HG03097 (cell line): ENCODE data around the gene UVRAG.

Source experiments
- ATAC-seq: cut with Tn5 transposase; IDR thresholded peaks from one replicate; pipeline ENCODE4 v1.9.1; 2021; ENCODE audit not compliant: unreplicated experiment, low FRiP score

UVRAG gene

DNA sequence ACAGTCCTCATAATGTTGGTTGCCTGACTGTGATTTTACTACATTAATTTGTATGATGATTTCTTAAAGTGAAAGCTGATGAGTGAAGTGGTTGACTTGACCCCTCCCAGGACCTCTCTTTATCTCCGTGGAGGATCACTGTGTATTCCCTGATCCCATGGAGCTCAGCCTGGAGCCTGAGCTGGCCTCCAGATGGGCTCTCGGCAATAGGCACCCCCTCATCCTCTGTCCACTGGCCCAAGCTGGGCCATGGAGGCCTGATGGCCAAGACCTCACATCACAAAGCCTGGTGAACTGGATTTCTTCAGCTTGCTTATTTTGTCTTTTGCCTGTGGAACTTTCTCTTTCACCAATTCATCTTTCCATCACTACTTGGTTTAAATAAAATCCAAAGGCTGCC lies 316.1 kb downstream of the UVRAG start:
- ATAC-seq = no peak

DNA sequence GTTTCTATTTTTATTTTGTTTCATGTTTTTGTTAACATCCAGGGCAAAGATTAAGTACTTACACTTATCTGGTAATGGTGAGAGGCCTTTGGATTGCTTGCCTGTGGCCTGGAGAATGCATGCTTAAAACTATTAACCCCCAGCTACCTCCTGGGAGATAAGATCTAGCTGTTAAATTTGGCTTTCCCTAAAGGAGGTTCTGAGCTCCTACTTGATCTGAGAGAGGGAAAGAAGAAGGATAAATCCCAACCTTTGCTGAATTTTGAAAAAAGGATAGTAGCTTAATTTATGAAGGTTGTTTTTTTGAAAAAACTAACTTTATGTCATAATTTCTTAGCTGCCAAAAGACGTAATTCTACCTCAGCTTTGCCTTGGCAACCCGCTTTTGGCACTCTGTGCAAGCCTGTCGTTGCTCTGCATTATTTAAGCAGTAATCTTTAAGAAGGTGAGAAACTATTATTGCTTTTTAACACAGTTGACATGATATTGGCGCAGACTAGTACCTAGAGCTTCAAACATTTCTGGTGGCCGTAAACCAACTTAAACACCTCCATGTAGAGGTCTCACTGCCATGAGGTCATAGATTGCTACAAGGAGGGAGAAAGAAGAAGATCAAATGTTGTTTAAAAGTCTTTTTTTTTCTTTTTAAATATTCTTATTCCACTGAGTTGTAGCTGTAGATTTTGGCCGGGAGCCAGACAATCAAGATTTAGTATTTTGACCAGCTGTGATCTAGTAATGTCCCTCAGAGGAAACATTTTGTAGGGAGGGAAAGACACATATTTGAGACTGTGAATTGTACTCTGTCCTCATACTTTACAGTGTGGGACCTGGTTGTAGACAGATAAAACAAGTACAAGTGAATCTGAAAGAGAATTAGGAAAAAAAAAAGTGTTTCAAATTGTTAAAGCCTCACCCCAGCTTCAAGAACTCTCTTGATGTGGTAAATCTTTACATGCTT lies 316.9 kb downstream of the UVRAG start:
- ATAC-seq = no peak

DNA sequence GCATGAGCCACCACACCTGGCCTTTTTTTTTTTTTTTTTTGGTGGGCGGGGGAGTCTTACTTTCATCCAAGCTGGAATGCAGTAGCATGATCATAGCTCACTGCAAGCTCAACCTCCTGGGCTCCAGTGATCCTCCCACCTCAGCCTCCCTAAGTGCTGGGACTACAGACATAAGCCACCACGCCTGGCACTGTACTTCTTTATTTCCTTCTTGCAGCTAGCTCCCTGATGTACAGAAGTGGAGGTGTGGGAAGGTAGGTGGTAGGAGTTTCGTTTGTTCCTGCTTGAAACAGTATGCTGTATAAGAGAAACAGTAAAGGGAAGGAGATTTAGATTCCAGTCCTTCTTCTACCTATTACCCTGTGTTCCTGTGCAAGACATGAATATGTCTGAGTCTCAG lies 319.2 kb downstream of the UVRAG start:
- no peak for ATAC-seq

DNA sequence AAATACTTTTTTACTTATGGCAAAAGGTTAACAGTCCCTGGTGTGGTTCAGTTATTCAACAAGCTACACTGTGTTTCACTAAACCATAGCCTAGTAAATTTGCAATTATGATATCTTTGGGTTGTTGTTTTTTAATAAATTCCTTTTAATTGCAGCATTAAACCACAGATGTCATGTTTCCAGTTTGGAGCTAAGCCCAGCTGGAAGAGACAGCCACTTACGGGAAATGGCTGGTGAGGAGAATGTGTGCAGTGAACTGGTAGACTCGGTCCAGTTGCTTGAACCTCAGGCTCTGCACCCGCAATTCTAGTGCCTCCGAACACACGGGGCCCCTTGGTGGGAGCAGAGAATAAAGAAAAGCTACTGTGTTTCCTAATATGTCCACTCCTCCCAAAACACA lies 320.5 kb downstream of the UVRAG start:
- no peak for ATAC-seq

DNA sequence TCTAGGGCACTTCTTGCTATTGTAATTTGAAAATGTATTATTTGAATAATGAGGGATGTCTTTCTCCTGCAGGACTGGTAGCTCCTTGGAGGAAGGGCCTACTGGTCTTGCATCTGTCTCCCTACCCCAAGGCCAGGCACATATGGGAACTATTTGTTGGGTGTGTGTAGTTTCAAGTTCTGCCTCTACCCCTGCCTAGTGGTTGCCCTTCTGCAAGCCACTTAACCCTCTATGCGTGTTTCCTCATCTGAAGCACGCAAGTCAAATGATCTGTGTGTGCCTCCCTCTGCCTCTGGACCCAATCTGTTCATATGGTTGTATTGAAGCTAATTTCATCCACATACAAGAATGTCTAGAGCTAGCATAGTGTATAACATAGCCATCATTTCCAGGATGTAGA lies 324.3 kb downstream of the UVRAG start:
- ATAC-seq = no peak

DNA sequence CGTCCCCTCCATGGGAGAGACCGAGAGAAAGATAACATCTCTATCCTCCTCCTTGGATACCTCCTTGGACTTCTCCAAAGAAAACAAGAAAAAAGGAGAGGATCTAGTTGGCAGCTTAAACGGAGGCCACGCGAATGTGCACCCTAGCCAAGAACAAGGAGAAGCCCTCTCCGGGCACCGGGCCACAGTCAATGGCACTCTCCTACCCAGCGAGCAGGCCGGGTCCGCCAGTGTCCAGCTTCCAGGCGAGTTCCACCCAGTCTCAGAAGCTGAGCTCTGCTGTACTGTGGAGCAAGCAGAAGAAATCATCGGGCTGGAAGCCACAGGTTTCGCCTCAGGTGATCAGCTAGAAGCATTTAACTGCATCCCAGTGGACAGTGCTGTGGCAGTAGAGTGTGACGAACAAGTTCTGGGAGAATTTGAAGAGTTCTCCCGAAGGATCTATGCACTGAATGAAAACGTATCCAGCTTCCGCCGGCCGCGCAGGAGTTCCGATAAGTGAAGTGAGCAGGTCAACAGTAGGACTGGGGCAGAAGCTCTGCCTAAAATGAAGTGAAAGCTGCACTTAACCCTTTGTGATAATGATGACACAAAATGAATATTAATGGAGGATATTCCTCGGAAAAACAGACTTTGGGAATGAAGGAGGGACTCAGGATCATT lies 326.0 kb downstream of the UVRAG start:
- ATAC-seq = no peak

DNA sequence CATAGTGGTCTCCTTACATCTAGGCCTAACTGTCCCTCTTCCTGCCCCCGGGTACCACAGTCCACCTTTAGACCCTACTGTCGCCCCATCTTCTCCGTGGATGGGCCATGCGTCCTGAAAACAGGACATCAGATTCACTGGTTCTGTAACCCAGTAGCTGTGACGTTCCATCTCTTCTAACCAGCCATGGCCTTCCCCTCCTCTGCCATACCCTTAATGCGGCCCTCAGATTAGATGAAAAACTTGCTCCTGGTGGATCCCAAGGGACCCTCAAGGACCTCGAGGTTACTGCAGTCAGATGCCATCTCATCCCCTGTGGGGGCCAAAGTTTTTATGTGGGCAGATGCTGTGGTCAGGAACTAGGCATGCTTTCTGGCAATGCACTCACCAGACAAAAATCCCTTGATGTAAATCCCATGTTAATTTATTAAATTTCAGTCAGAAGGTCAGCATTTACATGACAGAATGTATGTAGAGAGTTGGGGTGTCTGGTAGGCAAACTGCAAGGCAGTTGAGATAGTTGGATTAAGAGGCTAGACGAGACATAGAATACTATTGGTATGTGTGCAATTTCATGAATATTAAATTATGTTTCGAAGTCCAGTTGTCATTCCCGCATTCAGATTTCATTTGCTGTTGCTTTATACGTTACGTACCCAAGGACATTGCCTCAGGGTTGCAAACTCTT lies 327.0 kb downstream of the UVRAG start:
- ATAC-seq = no peak

DNA sequence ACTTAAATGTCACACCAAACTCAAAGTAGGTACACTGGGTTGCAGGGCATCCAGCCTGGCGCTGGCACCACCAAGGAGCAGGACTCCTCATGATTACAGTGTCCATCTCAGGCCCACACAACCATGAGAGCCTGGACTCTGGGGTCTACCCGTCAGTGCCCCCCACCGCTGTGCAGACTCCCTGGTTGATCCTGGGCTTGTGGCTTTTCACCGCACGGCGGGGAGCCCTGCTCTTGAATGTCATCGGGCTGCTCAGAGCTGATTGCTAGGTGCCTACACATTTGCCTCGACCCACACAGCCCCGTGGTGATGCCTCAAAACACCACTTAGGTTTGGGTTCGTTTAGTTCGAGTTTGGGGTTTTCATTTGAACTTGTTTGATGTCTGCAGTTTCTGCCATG lies 328.3 kb downstream of the UVRAG start:
- ATAC-seq = no peak

DNA sequence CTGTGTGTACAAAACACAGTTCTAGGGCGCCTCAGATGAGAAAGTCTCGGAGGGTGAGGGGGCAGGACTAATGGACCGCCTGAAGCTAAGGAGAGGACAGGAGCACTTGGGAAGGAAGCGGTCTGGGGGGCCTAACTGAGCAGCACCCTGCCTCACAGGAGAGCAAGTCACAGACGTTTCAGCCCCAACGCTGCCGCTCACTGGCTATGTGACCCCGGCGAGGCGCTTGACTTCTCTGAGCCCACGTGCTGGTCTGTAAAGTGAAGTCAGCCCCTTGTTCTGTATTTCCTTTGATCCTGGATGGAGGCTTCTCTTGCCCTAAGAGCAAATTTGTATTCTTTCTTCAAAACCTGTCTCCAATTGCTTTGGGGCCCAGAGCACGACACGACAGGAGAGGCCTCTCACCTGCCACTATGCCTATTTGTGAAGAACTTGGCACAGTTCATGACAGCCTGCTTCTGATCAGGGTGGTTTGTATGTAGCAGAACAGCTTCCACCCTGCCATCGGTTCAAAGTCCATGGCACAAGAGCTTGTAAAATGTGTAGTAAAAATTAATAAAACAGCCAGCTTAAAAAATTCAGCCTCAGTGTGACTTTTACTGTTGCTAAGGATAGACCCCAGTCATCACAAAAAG lies 332.2 kb downstream of the UVRAG start:
- no peak for ATAC-seq

DNA sequence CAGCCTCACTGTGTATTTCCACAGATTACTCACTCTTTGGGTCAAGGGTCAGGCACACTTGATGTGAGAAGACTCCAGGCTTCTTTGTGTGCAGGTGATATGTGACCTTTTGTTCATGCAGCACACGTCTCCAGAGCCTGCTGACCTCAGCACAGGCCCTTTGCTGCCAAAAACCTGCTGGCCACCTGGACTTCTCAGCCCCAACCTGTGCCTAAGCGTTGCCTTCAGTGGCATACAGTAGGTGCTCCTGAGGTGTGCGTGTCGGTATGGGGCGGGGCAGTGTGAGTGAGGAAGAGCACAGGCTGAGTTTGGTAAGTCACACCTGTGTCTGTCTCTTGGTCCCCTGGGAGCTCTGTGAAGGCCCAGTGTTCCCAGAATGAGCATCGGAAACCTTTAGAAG lies 333.2 kb downstream of the UVRAG start:
- no peak for ATAC-seq

DNA sequence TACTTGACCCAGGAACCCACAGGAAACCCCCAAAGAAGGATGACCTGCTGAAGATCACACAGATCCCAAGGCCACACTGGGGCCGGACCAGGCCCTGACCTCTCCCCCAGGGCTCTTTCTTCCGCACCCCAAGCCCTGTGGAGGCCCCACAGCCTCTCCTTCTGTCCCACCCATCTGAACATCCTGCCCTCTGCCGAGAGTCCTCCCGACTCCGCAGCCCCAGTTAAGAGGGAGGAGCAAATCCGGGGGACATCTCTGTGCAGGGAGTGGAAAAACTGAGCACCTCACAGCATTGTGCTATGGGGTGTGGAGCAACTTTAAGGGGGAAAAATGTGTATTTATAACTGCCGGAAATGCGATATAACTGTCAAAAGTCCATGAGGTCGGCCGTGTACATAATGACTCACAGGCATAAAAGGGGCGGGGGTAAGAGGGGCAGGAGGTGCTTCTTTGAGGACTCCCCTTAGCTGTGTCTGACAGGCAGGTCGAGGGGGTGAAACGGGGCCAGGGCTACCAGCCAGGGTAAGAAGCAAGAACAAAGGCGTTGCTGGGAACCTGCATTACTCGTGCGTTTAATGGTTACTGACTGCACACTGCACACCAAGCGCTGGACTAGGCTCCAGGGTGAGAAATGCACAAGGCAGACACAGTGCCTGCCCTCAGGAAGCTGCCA lies 334.1 kb downstream of the UVRAG start:
- ATAC-seq = no peak

DNA sequence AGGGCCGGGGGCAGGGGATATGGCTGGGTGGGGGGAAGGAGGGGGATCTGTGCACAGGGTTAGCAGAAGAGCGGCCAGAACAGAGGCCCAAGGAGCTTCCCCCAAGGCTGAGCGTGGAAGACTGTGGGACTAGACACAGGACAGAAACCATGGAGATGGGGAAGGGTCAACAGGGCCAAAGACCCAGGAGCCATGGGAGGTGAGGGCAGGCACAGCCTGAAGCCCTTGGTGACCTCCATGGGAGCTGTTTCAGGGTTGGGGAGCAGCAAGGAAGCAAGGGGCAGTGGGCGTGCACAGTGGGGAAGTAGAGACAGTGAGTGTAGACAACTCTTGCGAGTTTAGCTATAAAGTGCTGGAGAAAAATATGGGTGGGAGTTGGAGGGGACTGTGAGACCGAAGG lies 334.7 kb downstream of the UVRAG start:
- ATAC-seq = no peak

DNA sequence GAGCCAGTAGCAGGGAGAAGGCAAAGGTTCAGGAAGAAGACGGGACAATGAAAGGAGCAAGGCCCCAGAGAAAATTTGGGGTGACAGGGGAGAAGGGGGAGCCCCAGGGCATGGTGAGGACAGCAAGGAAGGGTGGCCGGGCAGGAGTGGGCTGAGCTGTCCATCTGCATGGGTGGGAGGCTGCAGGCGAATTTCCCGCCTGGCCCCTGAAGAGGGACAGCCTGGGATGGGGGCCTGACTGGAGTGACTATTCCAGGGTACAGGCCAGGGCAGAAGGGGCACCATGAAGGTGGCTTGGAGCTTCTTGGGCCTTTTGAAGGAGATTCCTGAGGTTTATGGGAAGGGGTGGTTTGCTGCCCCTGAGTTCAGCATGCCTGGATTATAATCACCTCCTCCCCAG lies 335.1 kb downstream of the UVRAG start:
- ATAC-seq = no peak

DNA sequence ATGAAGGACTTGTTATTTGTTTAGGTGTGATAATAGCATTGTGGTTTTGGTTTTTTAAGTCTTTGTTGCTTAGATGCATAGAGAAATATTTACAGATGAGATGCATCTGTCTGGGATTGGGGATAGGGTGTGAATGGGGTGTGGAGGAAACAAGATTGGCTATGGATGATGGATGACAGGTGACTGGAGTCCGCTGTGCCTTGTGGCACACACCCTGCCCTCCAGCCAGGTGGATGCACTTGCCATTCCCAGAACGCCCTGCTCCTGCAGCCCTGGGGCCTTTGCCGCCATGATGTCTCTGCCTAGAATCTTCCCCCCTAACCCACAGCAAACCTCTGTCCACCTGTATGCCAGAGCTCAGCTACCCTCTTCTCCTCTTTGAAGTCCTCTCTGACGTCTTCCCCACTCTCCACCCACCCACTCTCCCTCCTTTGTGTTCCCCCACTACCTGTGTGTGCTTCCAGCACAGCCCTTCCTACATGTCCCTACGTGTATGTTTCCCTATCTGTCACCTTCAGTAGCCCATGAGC lies 336.6 kb downstream of the UVRAG start:
- no peak for ATAC-seq

DNA sequence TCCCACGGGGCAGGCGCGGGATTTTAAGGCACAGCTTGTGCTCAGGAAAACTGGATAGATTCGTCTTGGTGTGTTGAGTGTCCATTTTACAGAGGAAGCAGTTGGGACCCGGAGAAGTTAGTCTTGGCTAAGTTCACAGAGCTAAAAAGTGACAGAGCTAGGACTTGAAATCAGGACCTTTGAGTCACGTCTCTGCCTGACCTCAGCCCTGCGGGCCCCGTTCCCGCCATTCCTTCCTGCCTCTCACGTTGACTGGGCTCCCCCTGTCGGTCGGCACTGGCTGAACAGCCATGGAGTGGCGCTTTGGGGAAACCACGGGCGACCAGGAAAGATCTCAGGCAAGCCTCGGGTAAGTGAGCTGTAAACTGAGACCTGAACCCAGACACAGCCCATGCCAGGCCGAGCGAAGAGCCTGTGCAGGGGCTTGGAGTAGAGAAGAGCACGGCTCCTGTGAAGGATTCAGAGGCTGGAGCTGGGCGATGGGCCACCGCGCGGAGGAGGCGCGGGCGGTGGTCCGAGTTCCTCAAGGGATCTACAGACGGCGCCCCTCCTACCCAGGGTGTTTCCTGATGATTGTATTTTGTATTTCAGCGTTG lies 337.2 kb downstream of the UVRAG start:
- ATAC-seq = no peak

DNA sequence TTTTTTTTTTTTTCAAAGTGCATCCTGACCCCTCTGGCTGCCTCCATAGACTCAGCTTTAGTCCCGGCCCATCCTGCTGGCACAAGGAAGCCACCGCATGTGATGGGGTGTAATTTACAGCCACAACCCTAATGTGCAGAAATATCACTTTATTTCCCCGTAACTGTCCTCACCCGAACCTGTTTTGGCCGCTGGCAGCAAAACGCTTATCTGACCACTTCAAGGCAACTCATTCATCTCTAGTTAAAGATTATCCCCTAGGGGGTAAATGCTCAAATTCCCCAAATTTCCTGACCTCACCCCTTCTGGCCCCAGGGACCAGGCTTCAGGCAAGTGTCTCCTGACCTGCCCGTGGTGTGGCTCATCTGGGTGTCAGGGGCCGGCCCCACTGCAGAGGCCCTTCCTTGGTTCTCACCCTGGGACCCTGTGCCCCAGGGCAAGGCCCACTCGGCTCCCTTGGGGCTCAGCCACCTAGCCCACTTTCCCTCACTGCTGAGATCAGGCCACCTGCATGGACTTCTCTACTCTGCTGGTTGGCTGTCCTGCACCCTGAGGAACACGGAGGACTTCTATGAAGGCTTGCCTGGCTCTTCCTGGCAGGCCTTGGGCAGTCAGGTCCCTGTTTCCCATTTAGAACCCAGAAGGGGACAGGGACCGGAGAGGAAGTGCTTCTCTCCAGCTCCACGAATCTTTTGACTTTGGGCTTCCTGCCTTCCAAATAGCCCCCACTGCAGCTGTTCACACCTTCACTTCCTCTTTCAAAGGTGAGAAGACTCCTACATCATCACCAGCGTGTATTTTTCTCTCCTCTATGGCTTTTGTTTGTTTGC lies 337.9 kb downstream of the UVRAG start:
- no peak for ATAC-seq

DNA sequence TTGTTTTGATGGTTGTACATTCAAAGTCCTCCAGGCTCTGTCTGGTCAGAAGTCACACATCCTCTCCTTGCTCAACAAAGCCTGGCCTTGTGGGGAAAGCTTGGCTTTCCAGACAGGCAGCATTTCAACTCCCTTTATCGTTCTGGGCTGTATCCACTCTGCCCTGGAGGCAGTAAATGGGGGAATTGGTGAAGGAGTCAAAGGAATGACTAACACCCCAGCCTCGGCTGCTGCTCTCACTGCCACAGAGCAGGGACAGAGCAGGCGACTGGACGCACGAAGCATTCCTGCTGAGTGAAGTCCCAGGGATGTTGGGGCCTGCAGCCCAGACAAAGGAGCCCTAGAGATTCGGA lies 338.5 kb downstream of the UVRAG start:
- ATAC-seq = no peak

DNA sequence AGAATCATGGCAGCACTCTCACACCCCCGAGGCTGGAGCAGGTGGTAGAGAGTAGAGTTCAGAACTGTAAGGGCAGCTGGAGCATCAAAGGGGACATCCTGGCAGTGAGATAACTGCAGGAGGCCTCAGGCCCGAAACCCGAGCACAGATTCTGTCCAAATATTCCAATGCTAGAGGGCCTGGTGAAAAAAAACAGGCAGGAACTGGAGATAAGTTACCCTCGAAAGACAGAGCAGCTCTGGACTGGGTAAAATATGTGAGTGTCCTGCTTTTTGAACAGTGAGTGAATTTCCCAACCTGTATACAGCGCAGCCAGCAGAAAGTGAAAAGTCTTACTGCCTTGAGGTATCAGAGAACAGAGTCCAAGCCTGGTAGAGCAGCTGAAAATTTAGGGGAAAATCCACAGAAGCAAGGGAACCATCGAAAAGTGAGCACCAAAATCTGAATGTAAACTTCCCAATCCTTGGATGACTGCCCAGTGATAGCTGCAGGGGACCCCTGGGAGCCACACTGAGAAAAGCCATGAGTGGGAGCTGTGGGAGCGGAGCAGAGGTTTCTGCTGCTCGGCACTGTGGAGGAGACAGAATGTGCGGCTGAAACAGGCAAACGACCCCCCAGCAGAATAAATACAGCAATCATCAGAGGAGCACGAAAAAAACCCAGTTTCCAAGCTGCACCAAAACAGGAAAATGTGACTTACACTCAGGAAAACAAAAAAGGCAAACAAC lies 340.7 kb downstream of the UVRAG start:
- no peak for ATAC-seq
